ENCODE results near the gene LRRTM3.

The LRRTM3 gene

GRCh38 chr10:66982792-66983474 is 57.1 kb downstream of the LRRTM3 start:
- H3K4me3 ChIP-seq (ENCODE audit: low read depth, low read length) = no peak overlapping the region
- no peak for TF ChIP-seq CTCF (IDR thresholded peaks at IDR 0.05; ENCODE audit: borderline replicate concordance, insufficient read depth, low read depth, low read length)

GRCh38 chr10:66983475-66983818 is 57.6 kb downstream of the LRRTM3 start:
- no peak overlapping the region for H3K4me3 ChIP-seq (ENCODE audit: low read depth, low read length)
- TF ChIP-seq CTCF (IDR thresholded peaks at IDR 0.05; ENCODE audit: borderline replicate concordance, insufficient read depth, low read depth, low read length) = no peak

GRCh38 chr10:66990143-66990830 is 64.5 kb downstream of the LRRTM3 start:
- H3K4me3 ChIP-seq (ENCODE audit: low read depth, low read length) = no peak overlapping the region
- TF ChIP-seq CTCF (IDR thresholded peaks at IDR 0.05; ENCODE audit: borderline replicate concordance, insufficient read depth, low read depth, low read length) = no peak

GRCh38 chr10:66996996-66997395 is 71.2 kb downstream of the LRRTM3 start:
- TF ChIP-seq CTCF (IDR thresholded peaks at IDR 0.05; ENCODE audit: borderline replicate concordance, insufficient read depth, low read depth, low read length) = no peak
- H3K4me3 ChIP-seq (ENCODE audit: low read depth, low read length) = no peak overlapping the region

GRCh38 chr10:66999762-67000545 is 74.1 kb downstream of the LRRTM3 start:
- H3K4me3 ChIP-seq (ENCODE audit: low read depth, low read length) = no peak overlapping the region
- TF ChIP-seq CTCF (IDR thresholded peaks at IDR 0.05; ENCODE audit: borderline replicate concordance, insufficient read depth, low read depth, low read length) = no peak

GRCh38 chr10:67004690-67005089 is 78.9 kb downstream of the LRRTM3 start:
- no peak overlapping the region for H3K4me3 ChIP-seq (ENCODE audit: low read depth, low read length)

More at GRCh38 chr10:67004690-67005089, 78.9 kb downstream of the LRRTM3 start:
- no peak for TF ChIP-seq CTCF (IDR thresholded peaks at IDR 0.05; ENCODE audit: borderline replicate concordance, insufficient read depth, low read depth, low read length)
